MM.1S (cell line): Measurements from ENCODE around the gene UTP4.

Experiments
- EZH2 ChIP-seq: fragments of 300-600 bp; sonication (generic); optimal IDR thresholded peaks from 2 replicates; pipeline ENCODE3; 2017; ENCODE audit warnings: low read depth, mild to moderate bottlenecking, antibody characterized with exemption, low read length, mixed read lengths
- TF ChIP-seq, protein P1 (sequence below): fragments of 300-600 bp; sonication (generic); IDR thresholded peaks from 2 replicates; pipeline ENCODE4 v1.5.1; 2016; ENCODE audit warnings: antibody characterized with exemption, low read length, mixed read lengths

- TF ChIP-seq EZH2, result no peak
- TF ChIP-seq, protein P1, sequence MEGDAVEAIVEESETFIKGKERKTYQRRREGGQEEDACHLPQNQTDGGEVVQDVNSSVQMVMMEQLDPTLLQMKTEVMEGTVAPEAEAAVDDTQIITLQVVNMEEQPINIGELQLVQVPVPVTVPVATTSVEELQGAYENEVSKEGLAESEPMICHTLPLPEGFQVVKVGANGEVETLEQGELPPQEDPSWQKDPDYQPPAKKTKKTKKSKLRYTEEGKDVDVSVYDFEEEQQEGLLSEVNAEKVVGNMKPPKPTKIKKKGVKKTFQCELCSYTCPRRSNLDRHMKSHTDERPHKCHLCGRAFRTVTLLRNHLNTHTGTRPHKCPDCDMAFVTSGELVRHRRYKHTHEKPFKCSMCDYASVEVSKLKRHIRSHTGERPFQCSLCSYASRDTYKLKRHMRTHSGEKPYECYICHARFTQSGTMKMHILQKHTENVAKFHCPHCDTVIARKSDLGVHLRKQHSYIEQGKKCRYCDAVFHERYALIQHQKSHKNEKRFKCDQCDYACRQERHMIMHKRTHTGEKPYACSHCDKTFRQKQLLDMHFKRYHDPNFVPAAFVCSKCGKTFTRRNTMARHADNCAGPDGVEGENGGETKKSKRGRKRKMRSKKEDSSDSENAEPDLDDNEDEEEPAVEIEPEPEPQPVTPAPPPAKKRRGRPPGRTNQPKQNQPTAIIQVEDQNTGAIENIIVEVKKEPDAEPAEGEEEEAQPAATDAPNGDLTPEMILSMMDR, result no peak
These were observed 6.2 kb upstream of the UTP4 start for GRCh38 chr16:69126221-69126620.
